Measurements from ENCODE around the gene GNAQ.

The GNAQ gene

DNA sequence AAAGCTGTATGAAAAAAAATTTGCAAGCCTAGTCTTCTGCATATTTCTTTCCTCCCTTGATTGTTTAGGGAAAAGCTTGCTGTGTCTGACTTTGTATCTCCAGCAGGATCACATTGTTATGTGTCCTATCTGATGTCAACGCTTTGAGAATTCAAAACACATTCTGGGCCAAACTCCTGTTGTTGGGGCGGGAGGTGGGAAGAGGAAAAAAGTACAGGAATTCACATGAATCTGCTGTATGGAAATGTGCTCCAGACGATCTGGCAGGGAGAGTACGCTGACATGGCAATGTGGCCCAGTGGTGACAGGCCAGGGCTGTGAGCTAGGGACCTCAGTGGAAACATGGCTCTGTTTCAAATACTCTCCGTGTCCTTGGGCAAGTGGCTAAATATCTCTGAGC is 296.1 kb downstream of the GNAQ start:
- H3K9me3 ChIP-seq: no peaks in the 10 kb centered on the region
- DNase-seq: no peak
- intact Hi-C loops (cut with DNase I; ENCODE audit: low total_unique reads): no loop called here
- H3K36me3 ChIP-seq: no peaks in the 10 kb centered on the region
- no peaks in the 10 kb centered on the region for H3K27me3 ChIP-seq
- peaks cover 0 to 21% (median 6%) of the 10 kb centered on the region in 4 donors for H3K4me1 ChIP-seq
- TF ChIP-seq, protein P1, sequence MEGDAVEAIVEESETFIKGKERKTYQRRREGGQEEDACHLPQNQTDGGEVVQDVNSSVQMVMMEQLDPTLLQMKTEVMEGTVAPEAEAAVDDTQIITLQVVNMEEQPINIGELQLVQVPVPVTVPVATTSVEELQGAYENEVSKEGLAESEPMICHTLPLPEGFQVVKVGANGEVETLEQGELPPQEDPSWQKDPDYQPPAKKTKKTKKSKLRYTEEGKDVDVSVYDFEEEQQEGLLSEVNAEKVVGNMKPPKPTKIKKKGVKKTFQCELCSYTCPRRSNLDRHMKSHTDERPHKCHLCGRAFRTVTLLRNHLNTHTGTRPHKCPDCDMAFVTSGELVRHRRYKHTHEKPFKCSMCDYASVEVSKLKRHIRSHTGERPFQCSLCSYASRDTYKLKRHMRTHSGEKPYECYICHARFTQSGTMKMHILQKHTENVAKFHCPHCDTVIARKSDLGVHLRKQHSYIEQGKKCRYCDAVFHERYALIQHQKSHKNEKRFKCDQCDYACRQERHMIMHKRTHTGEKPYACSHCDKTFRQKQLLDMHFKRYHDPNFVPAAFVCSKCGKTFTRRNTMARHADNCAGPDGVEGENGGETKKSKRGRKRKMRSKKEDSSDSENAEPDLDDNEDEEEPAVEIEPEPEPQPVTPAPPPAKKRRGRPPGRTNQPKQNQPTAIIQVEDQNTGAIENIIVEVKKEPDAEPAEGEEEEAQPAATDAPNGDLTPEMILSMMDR (IDR thresholded peaks at IDR 0.05): no peak
- H3K4me3 ChIP-seq: no peak overlapping the region
- no peak overlapping the region for H3K27ac ChIP-seq

DNA sequence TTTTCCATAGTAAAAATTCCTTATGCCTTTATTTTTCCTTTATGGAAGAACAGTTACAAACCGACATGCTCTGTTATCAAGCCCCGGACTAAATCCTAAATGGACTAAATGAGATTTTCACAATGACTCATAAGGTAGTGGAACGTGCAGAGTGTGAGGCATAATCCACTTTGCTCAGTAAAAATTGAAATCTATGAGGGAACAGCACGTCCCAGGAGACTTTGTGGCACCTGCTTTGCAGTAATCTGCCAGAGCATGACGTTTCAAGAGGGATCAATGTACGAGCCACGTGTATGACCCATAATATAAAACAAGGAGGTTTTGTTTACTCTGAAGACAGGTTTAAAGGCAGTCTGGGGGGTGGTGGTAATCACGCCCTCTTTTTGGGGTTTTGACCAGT is 299.7 kb downstream of the GNAQ start:
- Histone ChIP-seq H3K27ac (no peak overlapping the region), H3K36me3 (peaks cover 14 to 17% (median 15%) of the 10 kb centered on the region in 3 donors), H3K4me1 (peaks cover 0 to 21% (median 8%) of the 10 kb centered on the region in 4 donors), H3K4me3 (no peak overlapping the region), H3K27me3 (no peaks in the 10 kb centered on the region), H3K9me3 (no peaks in the 10 kb centered on the region)
- TF ChIP-seq, protein P1 (IDR thresholded peaks at IDR 0.05): no peak
- no peak for DNase-seq
- intact Hi-C loops (cut with DNase I; ENCODE audit: low total_unique reads): no loop called here

DNA sequence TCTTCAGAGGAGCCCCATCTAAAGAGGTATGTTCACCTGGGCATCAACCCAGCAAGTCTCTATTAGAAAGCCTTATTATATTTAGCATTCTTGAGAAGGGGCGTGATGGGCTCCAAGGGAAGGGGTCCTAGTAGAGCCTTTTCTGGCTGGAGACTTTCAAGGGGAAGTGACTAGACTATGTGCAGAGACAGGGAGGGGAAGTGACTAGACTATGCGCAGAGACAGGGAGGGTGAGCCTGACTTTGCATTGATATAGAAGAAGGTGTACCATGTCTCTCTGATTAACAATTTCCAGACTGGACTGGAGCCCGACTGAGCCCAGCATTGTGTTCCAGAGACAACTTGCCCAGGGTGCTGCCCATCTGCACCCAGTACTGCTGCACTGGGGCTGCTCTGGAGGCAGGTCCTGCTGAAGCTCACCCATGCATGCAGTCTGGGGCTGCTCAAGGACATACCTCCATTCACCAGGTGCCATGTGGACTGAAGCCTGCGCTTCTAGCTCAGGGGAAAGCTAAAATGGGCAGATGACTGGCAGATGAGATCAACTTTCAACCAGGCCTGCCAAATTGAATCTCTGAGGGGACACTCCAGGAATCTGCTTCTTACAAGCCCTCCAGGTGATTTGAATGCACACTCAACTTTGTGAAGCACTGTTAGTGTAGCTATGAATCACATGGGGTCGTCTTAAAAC is 300.5 kb downstream of the GNAQ start:
- Histone ChIP-seq H3K36me3 (peaks cover 15 to 24% (median 17%) of the 10 kb centered on the region in 3 donors), H3K4me1 (peaks cover 0 to 21% (median 8%) of the 10 kb centered on the region in 4 donors), H3K27ac (no peak overlapping the region), H3K27me3 (no peaks in the 10 kb centered on the region), H3K4me3 (no peak overlapping the region), H3K9me3 (no peaks in the 10 kb centered on the region)
- no peak for DNase-seq
- TF ChIP-seq, protein P1 (IDR thresholded peaks at IDR 0.05): no peak
- intact Hi-C loops (cut with DNase I; ENCODE audit: low total_unique reads): no loop called here

DNA sequence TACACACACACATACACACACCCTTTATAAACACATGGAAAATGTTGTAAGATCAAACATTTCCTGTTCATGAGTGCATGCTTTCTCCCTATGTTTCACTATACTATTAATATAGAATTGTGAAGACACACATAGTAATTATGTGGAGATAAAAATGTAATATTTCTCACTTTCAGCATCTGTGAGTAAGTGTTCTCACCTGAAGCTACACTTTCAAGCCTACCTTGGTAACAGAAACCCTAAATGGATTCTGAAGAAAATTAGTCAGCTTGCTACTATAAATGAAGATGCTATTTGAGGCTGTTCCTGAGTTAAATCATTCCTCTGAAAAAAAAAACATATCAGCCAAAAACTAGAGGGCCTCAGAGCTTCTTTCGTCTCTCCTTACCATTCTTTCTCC is 302.4 kb downstream of the GNAQ start:
- no peak for DNase-seq
- intact Hi-C loops (cut with DNase I; ENCODE audit: low total_unique reads): no loop called here
- Histone ChIP-seq H3K27ac (no peak overlapping the region), H3K4me1 (peaks cover 0 to 10% (median 2%) of the 10 kb centered on the region in 4 donors), H3K9me3 (no peaks in the 10 kb centered on the region), H3K4me3 (no peak overlapping the region), H3K27me3 (no peaks in the 10 kb centered on the region), H3K36me3 (peaks cover 15 to 31% (median 18%) of the 10 kb centered on the region in 3 donors)
- TF ChIP-seq, protein P1 (IDR thresholded peaks at IDR 0.05): no peak

DNA sequence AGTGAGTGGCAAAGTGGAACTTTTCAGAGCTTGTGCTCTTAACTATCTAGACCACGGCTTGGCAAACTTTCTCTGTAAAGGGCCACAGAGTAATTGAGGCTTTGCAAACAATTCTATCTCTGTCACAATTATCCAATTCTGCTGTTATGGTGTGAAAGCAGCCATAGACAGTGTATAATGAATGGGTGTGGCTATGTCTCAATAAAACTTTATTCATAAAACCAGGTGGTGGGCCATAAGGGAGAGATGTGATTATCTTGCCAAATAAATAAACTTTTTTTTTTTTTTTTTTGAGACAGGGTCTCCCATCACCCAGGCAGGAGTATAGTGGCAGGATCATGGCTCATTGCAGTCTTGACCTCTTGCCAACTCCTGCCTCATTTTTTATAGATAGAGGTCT is 304.8 kb downstream of the GNAQ start:
- H3K27ac ChIP-seq: no peak overlapping the region
- TF ChIP-seq, protein P1 (IDR thresholded peaks at IDR 0.05): no peak
- no peak for DNase-seq
- peaks cover 0 to 10% (median 2%) of the 10 kb centered on the region in 4 donors for H3K4me1 ChIP-seq
- H3K4me3 ChIP-seq: no peak overlapping the region
- intact Hi-C loops (cut with DNase I; ENCODE audit: low total_unique reads): no loop called here
- peaks cover 15 to 31% (median 29%) of the 10 kb centered on the region in 3 donors for H3K36me3 ChIP-seq
- no peaks in the 10 kb centered on the region for H3K9me3 ChIP-seq
- H3K27me3 ChIP-seq: no peaks in the 10 kb centered on the region

Measured in tibial artery (tissue), 4 donors.